Ramos (cell line): ENCODE measurements around the gene SIL1.

ENCODE experiments used
- in situ Hi-C: fragments of 300-500 bp; cut with MboI; formaldehyde crosslinking; loops from one replicate; pipeline ENCODE4 v1.14.3; 2022; ENCODE audit warnings: low sequenced_read_pairs; ENCODE audit not compliant: unreplicated experiment

The SIL1 gene

GRCh38 chr5:138951091-138951985 lies 246.8 kb downstream of the SIL1 start:
- in situ Hi-C loops = no loop called here

GRCh38 chr5:138950421-138951031 lies 247.6 kb downstream of the SIL1 start:
- in situ Hi-C loops = no loop called here

GRCh38 chr5:138949988-138950387 lies 248.2 kb downstream of the SIL1 start:
- in situ Hi-C loops = no loop called here

GRCh38 chr5:138949223-138949574 lies 249.0 kb downstream of the SIL1 start:
- in situ Hi-C loops = no loop called here

GRCh38 chr5:138948471-138949222 lies 249.5 kb downstream of the SIL1 start:
- in situ Hi-C loops = no loop called here

- in situ Hi-C loops = no loop called here
Observed at GRCh38 chr5:138947780-138948179, 250.4 kb downstream of the SIL1 start.

- in situ Hi-C loops = no loop called here
Observed at GRCh38 chr5:138946831-138947560, 251.2 kb downstream of the SIL1 start.

- in situ Hi-C loops = no loop called here
Observed at GRCh38 chr5:138946241-138946623, 251.9 kb downstream of the SIL1 start.

- in situ Hi-C loops = no loop called here
Observed at GRCh38 chr5:138945421-138946240, 252.5 kb downstream of the SIL1 start.

GRCh38 chr5:138944527-138945322 lies 253.4 kb downstream of the SIL1 start:
- in situ Hi-C loops = no loop called here

GRCh38 chr5:138943599-138944173 lies 254.5 kb downstream of the SIL1 start:
- in situ Hi-C loops = no loop called here

- in situ Hi-C loops = no loop called here
Observed at GRCh38 chr5:138942861-138943260, 255.3 kb downstream of the SIL1 start.

- in situ Hi-C loops = no loop called here
Observed at GRCh38 chr5:138942066-138942465, 256.1 kb downstream of the SIL1 start.

- in situ Hi-C loops = no loop called here
Observed at GRCh38 chr5:138938526-138938925, 259.6 kb downstream of the SIL1 start.

GRCh38 chr5:138937392-138938387 lies 260.5 kb downstream of the SIL1 start:
- in situ Hi-C loops = no loop called here

- in situ Hi-C loops = no loop called here
Observed at GRCh38 chr5:138936968-138937345, 261.2 kb downstream of the SIL1 start.

- in situ Hi-C loops = no loop called here
Observed at GRCh38 chr5:138936225-138936967, 261.8 kb downstream of the SIL1 start.
